CD14-positive monocyte (primary cell): ENCODE measurements around the gene ITGA11. TPM values are rescaled to one million over a fixed set of nuclear protein-coding genes. Genes with fewer than 3 reads are reported as not detected.

Source experiments
- DNase-seq, 3 donors: peaks; one replicate each; pipeline ENCODE4 v3.0.0-alpha.2; 2011 to 2022
- H2AFZ ChIP-seq: 2 replicates; pipeline ENCODE4 v1.6.0; 2012; ENCODE audit warnings: mild to moderate bottlenecking, low read depth, low read length, inconsistent platforms; ENCODE audit not compliant: insufficient read depth, poor library complexity, severe bottlenecking
- H3K27ac ChIP-seq, 2 donors: 1 replicate in 1 of 2; 2 replicates in 1 of 2; pipeline ENCODE4 v1.5.1; 2012 to 2013; ENCODE audit warnings: low read length in 2 of 2, control low read depth in 1 of 2, inconsistent platforms in 1 of 2, low read depth in 1 of 2, mild to moderate bottlenecking in 1 of 2
- H3K27me3 ChIP-seq, 2 donors: one replicate each; pipeline versions ENCODE4 v1.6.0 to v1.6.1; 2011 to 2013; ENCODE audit warnings: low read length in 2 of 2; ENCODE audit not compliant: control insufficient read depth in 2 of 2, insufficient read depth in 2 of 2
- H3K36me3 ChIP-seq, 2 donors: replicated peaks in 1 of 2; 1 replicate in 1 of 2; 2 replicates in 1 of 2; pipeline versions ENCODE4 v1.5.1 to v1.6.1; 2012 to 2013; ENCODE audit warnings: low read length in 2 of 2, control low read depth in 1 of 2, inconsistent platforms in 1 of 2, mild to moderate bottlenecking in 1 of 2; ENCODE audit not compliant: insufficient read depth in 2 of 2, control insufficient read depth in 1 of 2
- H3K4me1 ChIP-seq, 2 donors: 1 replicate in 1 of 2; 2 replicates in 1 of 2; pipeline versions ENCODE4 v1.5.1 to v1.6.1; 2012 to 2013; ENCODE audit warnings: low read length in 2 of 2, control low read depth in 1 of 2, inconsistent platforms in 1 of 2, mild to moderate bottlenecking in 1 of 2, moderate library complexity in 1 of 2; ENCODE audit not compliant: insufficient read depth in 2 of 2, control insufficient read depth in 1 of 2
- H3K4me2 ChIP-seq: replicated peaks from 2 replicates; pipeline ENCODE3; 2012; ENCODE audit warnings: low read length, moderate library complexity, mild to moderate bottlenecking; ENCODE audit not compliant: poor library complexity, severe bottlenecking; ENCODE audit errors: extremely low read depth
- H3K4me3 ChIP-seq, 3 experiments: fragments of 200-600 bp in 1 of 3; sonication (generic) in 1 of 3; replicated peaks in 1 of 3; 1 replicate in 2 of 3; 2 replicates in 1 of 3; pipeline ENCODE4 v1.5.1; 2011 to 2013; ENCODE audit warnings: low read length in 3 of 3, mild to moderate bottlenecking in 3 of 3, control low read depth in 2 of 3, low read depth in 2 of 3, inconsistent platforms in 1 of 3, moderate library complexity in 1 of 3
- H3K79me2 ChIP-seq: 2 replicates; pipeline ENCODE4 v1.6.0; 2012; ENCODE audit warnings: mild to moderate bottlenecking, control low read depth, inconsistent platforms, low read length, moderate library complexity; ENCODE audit not compliant: insufficient read depth
- H3K9ac ChIP-seq: 2 replicates; pipeline ENCODE4 v1.6.0; 2017; ENCODE audit warnings: low read length, mild to moderate bottlenecking; ENCODE audit not compliant: insufficient read depth, poor library complexity, severe bottlenecking
- H3K9me3 ChIP-seq, 2 donors: replicated peaks in 1 of 2; 1 replicate in 1 of 2; 2 replicates in 1 of 2; pipeline versions ENCODE4 v1.5.1 to v1.6.1; 2012 to 2013; ENCODE audit warnings: low read length in 2 of 2, control low read depth in 1 of 2; ENCODE audit not compliant: control insufficient read depth in 1 of 2, insufficient read depth in 1 of 2
- H4K20me1 ChIP-seq: 2 replicates; pipeline ENCODE4 v1.6.0; 2012; ENCODE audit warnings: mild to moderate bottlenecking, low read length, control low read depth, moderate library complexity; ENCODE audit not compliant: insufficient read depth
- H3K27ac Mint-ChIP-seq, 7 donors: one replicate each; pipeline ENCODE4 v1.8.0; 2020; ENCODE audit warnings: mild to moderate bottlenecking in 7 of 7, mixed read lengths in 7 of 7, moderate library complexity in 6 of 7, inconsistent platforms in 2 of 7
- H3K27me3 Mint-ChIP-seq, 3 donors: one replicate each; pipeline ENCODE4 v1.8.0; 2021 to 2022; ENCODE audit warnings: low read depth in 3 of 3, mild to moderate bottlenecking in 3 of 3, mixed read lengths in 3 of 3, moderate library complexity in 3 of 3, inconsistent platforms in 1 of 3
- H3K36me3 Mint-ChIP-seq, 2 donors: one replicate each; pipeline ENCODE4 v1.8.0; 2020; ENCODE audit warnings: mixed read lengths in 2 of 2, inconsistent platforms in 1 of 2, mild to moderate bottlenecking in 1 of 2
- H3K4me1 Mint-ChIP-seq: one replicate; pipeline ENCODE4 v1.8.0; 2020; ENCODE audit warnings: mild to moderate bottlenecking, mixed read lengths
- H3K4me3 Mint-ChIP-seq, 2 donors: one replicate each; pipeline ENCODE4 v1.8.0; 2020; ENCODE audit warnings: mild to moderate bottlenecking in 2 of 2, mixed read lengths in 2 of 2, moderate library complexity in 1 of 2
- H3K9me3 Mint-ChIP-seq, 7 donors: one replicate each; pipeline ENCODE4 v1.8.0; 2020 to 2022; ENCODE audit warnings: mixed read lengths in 7 of 7, mild to moderate bottlenecking in 6 of 7, moderate library complexity in 6 of 7, inconsistent platforms in 2 of 7
- WGBS: methylation state at CpG from one replicate; pipeline ENCODE4 v1.1.5; 2013; ENCODE audit warnings: missing lambda C conversion rate; ENCODE audit not compliant: insufficient coverage; 5-methylcytosine and 5-hydroxymethylcytosine counted together
- intact Hi-C, 2 donors: fragments of 100-400 bp; cut with micrococcal nuclease; formaldehyde crosslinking; loops; one replicate each; pipeline versions ENCODE4 v1.15.0 to v1.15.1; 2023
- polyA plus RNA-seq, 3 donors: library from polyadenylated mRNA; depleted of rRNA in 1 of 3; unstranded in 2 of 3; stranded (reverse) in 1 of 3; fragments of 300-500 nt in 2 of 3; fragments of >200 nt in 1 of 3; fragmentation: Illumina TruSeq in 2 of 3; gene quantifications; 1 replicate in 2 of 3; 2 replicates in 1 of 3; pipeline ENCODE4 v1.2.3, GENCODE V29; 2012 to 2021
- TF ChIP-seq, protein P1 (sequence below): fragments of 200-600 bp; IDR thresholded peaks from one replicate; pipeline ENCODE4 v1.8.0; 2022; ENCODE audit warnings: antibody characterized with exemption, mild to moderate bottlenecking

The ITGA11 gene
- polyA plus RNA-seq, 3 donors: under 0.01 to 0.01 TPM; not detected in 1

DNA sequence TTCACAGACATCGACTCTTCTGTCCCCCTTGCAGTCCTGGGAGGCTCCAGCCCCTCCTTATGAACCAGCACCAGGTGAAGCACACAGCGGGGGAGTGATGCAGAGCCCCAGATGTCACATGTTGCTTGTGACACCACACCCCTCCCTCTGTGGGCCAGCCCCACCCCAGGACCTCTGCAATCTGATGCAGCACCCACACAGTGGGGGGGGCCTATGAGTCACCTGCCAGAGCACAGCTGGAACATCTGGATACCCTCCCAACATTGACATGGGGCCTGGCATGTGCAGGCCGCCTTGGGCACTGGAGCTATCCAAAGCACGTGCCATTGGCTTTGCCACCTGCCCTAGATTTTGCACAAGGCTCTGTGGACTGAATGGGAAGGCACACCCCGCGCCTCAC lies 83.9 kb downstream of the ITGA11 start:
- no peak overlapping the region for H3K27ac Mint-ChIP-seq
- Histone ChIP-seq H3K4me3 (no peak overlapping the region), H2AFZ (no peak overlapping the region), H3K79me2 (no peaks in the 10 kb centered on the region), H3K9me3 (no peaks in the 10 kb centered on the region), H3K4me2 (no peak overlapping the region), H3K4me1 (peaks cover 12% of the 10 kb centered on the region in 2 donors), H3K27ac (no peak overlapping the region), H3K36me3 (no peaks in the 10 kb centered on the region), H3K27me3 (no peaks in the 10 kb centered on the region), H3K9ac (no peak overlapping the region), H4K20me1 (no peaks in the 10 kb centered on the region)
- TF ChIP-seq, protein P1, sequence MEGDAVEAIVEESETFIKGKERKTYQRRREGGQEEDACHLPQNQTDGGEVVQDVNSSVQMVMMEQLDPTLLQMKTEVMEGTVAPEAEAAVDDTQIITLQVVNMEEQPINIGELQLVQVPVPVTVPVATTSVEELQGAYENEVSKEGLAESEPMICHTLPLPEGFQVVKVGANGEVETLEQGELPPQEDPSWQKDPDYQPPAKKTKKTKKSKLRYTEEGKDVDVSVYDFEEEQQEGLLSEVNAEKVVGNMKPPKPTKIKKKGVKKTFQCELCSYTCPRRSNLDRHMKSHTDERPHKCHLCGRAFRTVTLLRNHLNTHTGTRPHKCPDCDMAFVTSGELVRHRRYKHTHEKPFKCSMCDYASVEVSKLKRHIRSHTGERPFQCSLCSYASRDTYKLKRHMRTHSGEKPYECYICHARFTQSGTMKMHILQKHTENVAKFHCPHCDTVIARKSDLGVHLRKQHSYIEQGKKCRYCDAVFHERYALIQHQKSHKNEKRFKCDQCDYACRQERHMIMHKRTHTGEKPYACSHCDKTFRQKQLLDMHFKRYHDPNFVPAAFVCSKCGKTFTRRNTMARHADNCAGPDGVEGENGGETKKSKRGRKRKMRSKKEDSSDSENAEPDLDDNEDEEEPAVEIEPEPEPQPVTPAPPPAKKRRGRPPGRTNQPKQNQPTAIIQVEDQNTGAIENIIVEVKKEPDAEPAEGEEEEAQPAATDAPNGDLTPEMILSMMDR: no peak
- peaks cover 0 to 7% (median 1%) of the 10 kb centered on the region in 3 donors for H3K27me3 Mint-ChIP-seq
- H3K36me3 Mint-ChIP-seq: no peaks in the 10 kb centered on the region
- peaks cover 12% of the 10 kb centered on the region for H3K4me1 Mint-ChIP-seq
- intact Hi-C loops: no loop called here
- WGBS: 96% methylated on average over 6 of the region's 6 CpGs
- H3K4me3 Mint-ChIP-seq: no peak overlapping the region
- H3K9me3 Mint-ChIP-seq: peaks cover 0 to 1% (median 0%) of the 10 kb centered on the region in 7 donors
- DNase-seq: no peak

DNA sequence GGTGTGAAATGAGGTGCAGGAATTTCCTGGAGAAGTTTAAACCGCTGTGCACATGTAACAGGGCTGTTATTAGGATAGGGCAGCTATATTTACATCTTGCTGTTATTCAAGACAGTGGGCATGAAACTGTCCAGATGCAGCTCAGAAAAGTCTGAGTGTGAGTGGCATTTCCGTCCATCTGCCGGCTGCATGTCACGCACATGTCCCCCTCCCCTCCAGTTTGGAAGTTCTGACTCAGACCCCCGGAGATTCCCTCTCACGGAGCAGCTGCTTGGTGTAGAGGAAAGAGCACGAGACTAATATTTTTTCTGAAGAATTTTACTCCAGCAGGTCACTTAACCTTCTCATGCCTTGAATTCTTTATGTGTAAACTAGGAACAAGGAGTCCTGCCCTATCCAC lies 84.6 kb downstream of the ITGA11 start:
- no peak overlapping the region for H3K4me3 Mint-ChIP-seq

More for the DNA sequence above, 84.6 kb downstream of the ITGA11 start:
- WGBS: no CpG with 5 or more reads among the region's 7 CpGs
- Histone ChIP-seq H2AFZ (no peak overlapping the region), H3K4me2 (no peak overlapping the region), H3K9ac (no peak overlapping the region), H3K79me2 (no peaks in the 10 kb centered on the region), H3K27ac (no peak overlapping the region), H3K4me3 (no peak overlapping the region), H3K36me3 (no peaks in the 10 kb centered on the region), H3K27me3 (no peaks in the 10 kb centered on the region), H4K20me1 (no peaks in the 10 kb centered on the region), H3K4me1 (peaks cover 6 to 9% of the 10 kb centered on the region in 2 donors), H3K9me3 (no peaks in the 10 kb centered on the region)
- Mint-ChIP-seq H3K27me3 (peaks cover 0 to 7% (median 1%) of the 10 kb centered on the region in 3 donors), H3K9me3 (peaks cover 0 to 1% (median 0%) of the 10 kb centered on the region in 7 donors), H3K4me1 (peaks cover 9% of the 10 kb centered on the region), H3K36me3 (no peaks in the 10 kb centered on the region), H3K27ac (no peak overlapping the region)
- TF ChIP-seq, protein P1: no peak
- no peak for DNase-seq
- intact Hi-C loops: no loop called here
